Measurements from ENCODE around the gene FAM47E.

- TF ChIP-seq TAF1 (IDR thresholded peaks at IDR 0.05; ENCODE audit: borderline replicate concordance, insufficient read depth, low read length) (no peak), REST (IDR thresholded peaks at IDR 0.05; ENCODE audit: insufficient read depth in 1 of 2, low read depth in 2 of 2, low read length in 2 of 2) (no peak), POLR2AphosphoS5 (IDR thresholded peaks at IDR 0.05; ENCODE audit: low read depth, low read length) (no peak), SIN3A (IDR thresholded peaks at IDR 0.05; ENCODE audit: borderline replicate concordance, insufficient read depth, low read length) (no peak), FOXP2 (optimal IDR thresholded peaks at IDR 0.05; ENCODE audit: borderline replicate concordance, extremely low read depth, extremely low read length, insufficient read depth) (no peak)
Observed at GRCh38 chr4:76214177-76214675, 37.3 kb upstream of the FAM47E start.
